ENCODE results near the gene TUBA8. TPM values are rescaled to one million over a fixed set of nuclear protein-coding genes. Genes with fewer than 3 reads are reported as not detected.
"Not testable (repeated sequence)": the region's sequence is repeated elsewhere in the genome, so short reads cannot be mapped to it uniquely, and the experiment has no call there.

TUBA8 gene
- polyA plus RNA-seq, 3 donors: 0.18 to 2.1 (median 0.27) TPM

DNA sequence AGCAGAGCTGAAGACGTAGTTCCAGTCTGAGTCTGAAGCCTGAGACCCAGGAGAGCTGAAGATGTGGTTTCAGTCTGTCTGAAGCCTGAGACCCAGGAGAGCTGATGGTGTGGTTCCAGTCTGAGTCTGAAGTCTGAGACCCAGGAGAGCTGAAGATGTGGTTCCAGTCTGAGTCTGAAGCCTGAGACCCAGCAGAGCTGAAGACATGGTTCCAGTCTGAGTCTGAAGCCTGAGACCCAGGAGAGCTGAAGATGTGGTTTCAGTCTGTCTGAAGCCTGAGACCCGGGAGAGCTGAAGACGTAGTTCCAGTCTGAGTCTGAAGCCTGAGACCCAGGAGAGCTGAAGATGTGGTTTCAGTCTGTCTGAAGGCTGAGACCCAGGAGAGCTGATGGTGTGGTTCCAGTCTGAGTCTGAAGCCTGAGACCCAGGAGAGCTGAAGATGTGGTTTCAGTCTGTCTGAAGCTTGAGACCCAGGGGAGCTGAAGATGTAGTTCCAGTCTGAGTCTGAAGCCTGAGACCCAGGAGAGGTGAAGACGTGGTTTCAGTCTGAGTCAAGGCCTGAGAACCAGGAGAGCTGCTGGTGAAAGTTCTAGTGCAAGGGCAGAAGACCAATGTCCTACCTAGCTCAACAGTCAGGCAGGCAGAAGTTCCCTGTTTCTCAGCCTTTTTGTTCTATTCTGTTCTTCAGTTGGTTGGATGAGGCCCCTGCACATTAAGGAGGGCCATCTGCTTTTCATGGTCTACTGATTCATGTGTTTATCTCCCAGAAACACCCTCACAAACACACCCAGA is 3.9 kb upstream of the TUBA8 start:
- H3K4me3 ChIP-seq (replicated peaks in 1 of 3; ENCODE audit: low read depth in 2 of 3, low read length in 3 of 3); H3K4me1 Mint-ChIP-seq; H2AFZ ChIP-seq (ENCODE audit: insufficient read depth, low read depth, low read length, poor library complexity, severe bottlenecking); H3K4me3 Mint-ChIP-seq; H3K27ac Mint-ChIP-seq; intact Hi-C loops (cut with micrococcal nuclease); H3K36me3 ChIP-seq (replicated peaks in 1 of 2; ENCODE audit: control insufficient read depth in 1 of 2, insufficient read depth in 2 of 2, low read length in 2 of 2); H3K9ac ChIP-seq (ENCODE audit: insufficient read depth, low read length, poor library complexity, severe bottlenecking); H4K20me1 ChIP-seq (ENCODE audit: insufficient read depth, low read length); H3K4me2 ChIP-seq (replicated peaks; ENCODE audit: extremely low read depth, low read length, poor library complexity, severe bottlenecking); H3K79me2 ChIP-seq (ENCODE audit: insufficient read depth, low read length); H3K27ac ChIP-seq (ENCODE audit: low read depth in 1 of 2, low read length in 2 of 2); DNase-seq: not testable (repeated sequence)
- H3K27me3 ChIP-seq (ENCODE audit: control insufficient read depth in 2 of 2, insufficient read depth in 2 of 2, low read length in 2 of 2): peaks cover 23 to 34% of the 10 kb centered on the region in 2 donors
- peaks cover 0 to 12% of the 10 kb centered on the region in 2 donors for H3K4me1 ChIP-seq (ENCODE audit: control insufficient read depth in 1 of 2, insufficient read depth in 2 of 2, low read length in 2 of 2)
- Mint-ChIP-seq H3K9me3 (peaks cover 8 to 39% (median 27%) of the 10 kb centered on the region in 7 donors), H3K36me3 (peaks cover 22 to 32% of the 10 kb centered on the region in 2 donors), H3K27me3 (ENCODE audit: low read depth in 3 of 3) (peaks cover 46 to 49% (median 48%) of the 10 kb centered on the region in 3 donors)
- 95% methylated on average over 4 of the region's 4 CpGs for WGBS (ENCODE audit: insufficient coverage)
- H3K9me3 ChIP-seq (replicated peaks in 1 of 2; ENCODE audit: control insufficient read depth in 1 of 2, insufficient read depth in 1 of 2, low read length in 2 of 2): peaks cover 7 to 10% of the 10 kb centered on the region in 2 donors

GRCh38 chr22:18108187-18108586 is 2.4 kb upstream of the TUBA8 start:
- H3K36me3 ChIP-seq (replicated peaks in 1 of 2; ENCODE audit: control insufficient read depth in 1 of 2, insufficient read depth in 2 of 2, low read length in 2 of 2): peaks cover 0 to 5% of the 10 kb centered on the region in 2 donors
- peaks cover 0 to 12% of the 10 kb centered on the region in 2 donors for H3K4me1 ChIP-seq (ENCODE audit: control insufficient read depth in 1 of 2, insufficient read depth in 2 of 2, low read length in 2 of 2)
- H4K20me1 ChIP-seq (ENCODE audit: insufficient read depth, low read length): peaks cover 3% of the 10 kb centered on the region
- Mint-ChIP-seq H3K27me3 (ENCODE audit: low read depth in 3 of 3) (peaks cover 61 to 64% (median 62%) of the 10 kb centered on the region in 3 donors), H3K9me3 (peaks cover 8 to 39% (median 28%) of the 10 kb centered on the region in 7 donors), H3K36me3 (peaks cover 19 to 21% of the 10 kb centered on the region in 2 donors), H3K4me3 (peak overlapping the region in 1 of 2 donors; percentile 61), H3K4me1 (peaks cover 9% of the 10 kb centered on the region), H3K27ac (no peak overlapping the region)
- no peak for DNase-seq
- peaks cover 10 to 11% of the 10 kb centered on the region in 2 donors for H3K9me3 ChIP-seq (replicated peaks in 1 of 2; ENCODE audit: control insufficient read depth in 1 of 2, insufficient read depth in 1 of 2, low read length in 2 of 2)
- H2AFZ ChIP-seq (ENCODE audit: insufficient read depth, low read depth, low read length, poor library complexity, severe bottlenecking): no peak overlapping the region
- H3K79me2 ChIP-seq (ENCODE audit: insufficient read depth, low read length): no peaks in the 10 kb centered on the region
- no peak for TF ChIP-seq CTCF (IDR thresholded peaks at IDR 0.05)
- no peak overlapping the region for H3K4me2 ChIP-seq (replicated peaks; ENCODE audit: extremely low read depth, low read length, poor library complexity, severe bottlenecking)
- no peak overlapping the region for H3K27ac ChIP-seq (ENCODE audit: low read depth in 1 of 2, low read length in 2 of 2)
- intact Hi-C loops (cut with micrococcal nuclease): no loop called here
- no peak overlapping the region for H3K9ac ChIP-seq (ENCODE audit: insufficient read depth, low read length, poor library complexity, severe bottlenecking)
- H3K4me3 ChIP-seq (replicated peaks in 1 of 3; ENCODE audit: low read depth in 2 of 3, low read length in 3 of 3): no peak overlapping the region
- H3K27me3 ChIP-seq (ENCODE audit: control insufficient read depth in 2 of 2, insufficient read depth in 2 of 2, low read length in 2 of 2): peaks cover 36 to 48% of the 10 kb centered on the region in 2 donors
- no CpG with 5 or more reads among the region's 3 CpGs for WGBS (ENCODE audit: insufficient coverage)
